ENCODE data around the gene SEMA5B.
A peak's percentile ranks its signal among the peaks of the same experiment; 100 is the strongest.

SEMA5B gene

DNA sequence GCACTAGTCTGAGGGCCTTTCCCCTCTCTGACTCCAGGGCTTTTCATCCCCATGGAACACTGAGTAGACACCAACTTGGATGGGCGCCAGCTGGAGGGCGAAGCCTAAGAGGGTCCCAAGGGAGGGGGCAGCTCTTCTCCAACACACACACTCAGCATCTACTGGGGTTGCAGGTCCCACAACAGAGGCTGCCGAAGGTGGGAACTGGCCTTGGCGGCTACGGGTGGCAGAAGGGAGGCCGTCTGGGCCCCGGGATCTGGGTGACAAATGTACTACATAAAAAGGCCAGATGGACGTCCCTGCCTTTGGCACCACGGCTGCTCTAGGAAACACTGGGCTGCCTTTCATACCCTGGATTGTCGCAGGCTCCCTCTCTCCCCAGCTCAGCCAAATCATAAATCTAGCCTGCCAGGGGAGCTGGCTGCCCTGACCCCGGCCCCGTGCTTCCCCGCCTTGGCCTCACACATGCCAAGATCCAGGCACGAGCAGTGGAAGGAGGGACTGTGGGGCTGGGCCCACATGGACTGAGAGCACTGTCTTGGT lies 31.5 kb downstream of the SEMA5B start:
- DNase-seq, result peak in 42 of 58 donors; percentile 17 to 74 (median 42)

GRCh38 chr3:122994954-122995353 lies 32.6 kb downstream of the SEMA5B start:
- DNase-seq, result no peak

GRCh38 chr3:122993124-122993978 lies 34.2 kb downstream of the SEMA5B start:
- DNase-seq, result peak in 46 of 58 donors; percentile 13 to 79 (median 46)

- DNase-seq, result peak in 8 of 58 donors; percentile 10 to 44 (median 15)
Observed at GRCh38 chr3:122992676-122993075, 34.9 kb downstream of the SEMA5B start.

DNA sequence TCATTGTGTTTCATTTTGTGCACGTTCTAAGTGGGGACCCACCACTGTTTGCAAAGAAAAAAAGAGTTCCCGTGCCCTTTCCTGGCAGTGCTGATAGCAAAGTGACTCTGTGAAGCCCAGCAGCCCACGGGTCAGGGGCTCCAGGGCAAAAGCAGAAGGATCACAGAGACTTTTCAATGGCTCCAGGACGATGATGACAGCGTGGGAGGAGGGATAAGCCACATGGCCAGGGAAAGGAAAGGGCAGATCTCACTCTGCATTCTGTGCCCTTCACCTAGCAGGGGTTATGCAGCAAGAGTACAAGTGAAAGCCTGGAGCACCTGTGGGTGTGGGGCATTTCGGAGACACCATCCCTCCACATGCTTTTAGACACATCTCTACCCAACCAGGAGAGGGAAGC lies 35.4 kb downstream of the SEMA5B start:
- DNase-seq, result no peak

DNA sequence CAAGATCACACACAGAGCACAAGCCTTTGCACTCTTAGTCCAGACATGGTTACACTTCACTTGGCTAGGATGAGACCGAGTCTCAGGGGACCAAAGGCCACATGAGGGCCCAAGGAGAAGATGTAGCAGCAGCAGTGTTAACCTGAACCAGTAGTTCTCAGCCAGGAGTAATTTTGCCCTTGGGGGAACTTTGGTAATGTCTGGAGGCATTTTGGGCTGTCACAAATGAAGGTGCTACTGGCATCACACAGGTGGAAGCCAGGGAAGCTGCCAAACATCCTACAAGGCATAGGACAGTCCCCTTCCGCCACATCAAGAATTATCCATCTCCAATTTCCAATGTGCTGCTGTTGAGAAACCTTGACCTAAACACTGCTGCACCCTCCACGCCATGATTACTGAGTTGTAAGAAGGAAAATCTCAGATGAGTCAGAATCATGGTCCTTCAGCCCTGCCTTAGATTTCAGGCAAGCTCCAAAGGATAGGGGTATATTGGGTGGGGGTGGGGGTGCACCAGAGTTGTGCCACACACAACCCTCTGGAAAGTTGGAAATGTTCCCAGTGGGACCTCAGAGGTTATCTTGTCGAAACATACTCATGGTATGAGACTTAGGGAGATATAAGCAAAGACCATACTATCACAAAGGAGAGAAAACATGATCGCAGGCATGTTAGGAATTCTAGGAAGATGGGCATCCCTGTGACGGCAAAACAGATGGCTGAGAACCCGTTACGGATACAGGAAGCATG lies 36.2 kb downstream of the SEMA5B start:
- DNase-seq, result no peak

- no peak for DNase-seq
Observed at GRCh38 chr3:122989856-122990575, 37.5 kb downstream of the SEMA5B start.

GRCh38 chr3:122988508-122988907 lies 39.1 kb downstream of the SEMA5B start:
- no peak for DNase-seq

DNA sequence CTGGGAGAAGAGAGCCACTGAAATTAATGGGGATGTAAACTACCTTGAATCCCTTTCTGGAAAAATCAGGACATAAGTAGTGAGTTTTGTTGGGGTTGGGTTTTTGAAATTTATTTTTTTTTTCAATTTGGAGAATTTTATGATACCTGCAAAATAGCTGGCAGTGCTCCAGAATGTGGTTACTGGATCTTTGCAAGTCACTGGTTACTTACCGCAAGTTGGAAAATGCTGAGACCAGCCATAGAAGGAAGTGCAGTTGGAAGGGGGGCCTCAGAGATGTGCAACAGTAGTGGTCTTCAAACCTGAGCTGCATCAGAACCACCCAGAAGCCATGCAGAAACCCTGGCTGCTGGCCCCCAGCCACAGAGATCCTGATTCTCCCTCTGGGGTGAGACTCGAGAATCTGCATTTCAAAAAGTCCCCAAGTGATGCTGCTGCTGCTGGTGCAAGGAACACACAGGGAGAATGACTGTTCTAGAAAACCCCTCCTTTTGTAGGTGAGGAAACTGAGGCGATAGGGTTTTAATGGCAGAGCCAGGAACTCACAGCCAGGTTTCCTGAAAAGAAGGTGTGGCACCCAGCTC lies 39.7 kb downstream of the SEMA5B start:
- DNase-seq, result no peak

- no peak for DNase-seq
Observed at GRCh38 chr3:122987231-122987630, 40.3 kb downstream of the SEMA5B start.

DNA sequence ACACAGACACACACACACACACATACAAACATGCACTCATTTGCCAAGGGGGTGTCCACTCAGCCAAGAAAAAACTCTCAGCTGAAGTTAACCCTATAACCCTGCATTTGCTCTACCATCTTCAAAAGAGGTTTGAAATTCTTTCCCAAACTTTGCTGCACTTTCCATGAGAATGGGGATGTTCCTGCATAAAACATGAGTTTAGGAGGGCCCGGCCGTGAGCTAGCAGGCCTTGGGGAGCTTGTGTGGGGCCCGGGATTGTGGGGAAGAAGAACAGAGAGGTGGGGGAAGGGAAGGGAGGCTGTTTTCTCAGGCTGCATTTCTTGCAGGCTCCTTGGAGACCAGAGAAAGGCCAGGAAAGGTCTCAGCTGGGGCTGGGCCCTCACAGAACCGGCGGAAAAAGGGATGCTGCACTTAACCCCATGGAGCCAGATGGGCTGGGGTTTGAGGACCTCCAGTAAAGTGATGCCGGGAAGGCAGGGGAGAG lies 40.8 kb downstream of the SEMA5B start:
- no peak for DNase-seq

- no peak for DNase-seq
Observed at GRCh38 chr3:122985539-122985938, 42.0 kb downstream of the SEMA5B start.

GRCh38 chr3:122984650-122985049 lies 42.9 kb downstream of the SEMA5B start:
- no peak for DNase-seq

- DNase-seq, result no peak
Observed at GRCh38 chr3:122984007-122984406, 43.6 kb downstream of the SEMA5B start.

- peak in 47 of 58 donors; percentile 15 to 85 (median 60) for DNase-seq
Observed at GRCh38 chr3:122982216-122983185, 45.1 kb downstream of the SEMA5B start.

GRCh38 chr3:122979211-122979610 lies 48.4 kb downstream of the SEMA5B start:
- no peak for DNase-seq

DNA sequence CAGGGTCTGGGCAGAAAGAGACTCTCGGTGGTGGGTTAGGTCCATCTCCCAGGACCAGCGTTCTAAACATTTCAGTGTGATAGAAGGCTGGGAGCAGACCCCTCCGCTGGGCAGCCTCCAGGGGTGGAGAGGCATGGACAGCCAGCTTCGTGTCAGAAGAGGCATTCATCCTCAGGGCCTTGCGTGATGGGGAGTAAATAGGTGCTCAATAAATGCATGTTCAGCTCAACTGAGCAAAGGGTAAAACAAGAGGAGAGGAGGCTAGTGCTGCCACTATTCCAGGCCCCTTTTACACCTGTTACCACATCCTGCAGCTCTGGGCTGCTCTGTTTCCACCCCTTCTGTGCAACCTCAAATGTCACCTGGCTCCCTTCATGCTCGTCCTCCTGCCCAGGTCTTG lies 49.0 kb downstream of the SEMA5B start:
- DNase-seq, result no peak

DNA sequence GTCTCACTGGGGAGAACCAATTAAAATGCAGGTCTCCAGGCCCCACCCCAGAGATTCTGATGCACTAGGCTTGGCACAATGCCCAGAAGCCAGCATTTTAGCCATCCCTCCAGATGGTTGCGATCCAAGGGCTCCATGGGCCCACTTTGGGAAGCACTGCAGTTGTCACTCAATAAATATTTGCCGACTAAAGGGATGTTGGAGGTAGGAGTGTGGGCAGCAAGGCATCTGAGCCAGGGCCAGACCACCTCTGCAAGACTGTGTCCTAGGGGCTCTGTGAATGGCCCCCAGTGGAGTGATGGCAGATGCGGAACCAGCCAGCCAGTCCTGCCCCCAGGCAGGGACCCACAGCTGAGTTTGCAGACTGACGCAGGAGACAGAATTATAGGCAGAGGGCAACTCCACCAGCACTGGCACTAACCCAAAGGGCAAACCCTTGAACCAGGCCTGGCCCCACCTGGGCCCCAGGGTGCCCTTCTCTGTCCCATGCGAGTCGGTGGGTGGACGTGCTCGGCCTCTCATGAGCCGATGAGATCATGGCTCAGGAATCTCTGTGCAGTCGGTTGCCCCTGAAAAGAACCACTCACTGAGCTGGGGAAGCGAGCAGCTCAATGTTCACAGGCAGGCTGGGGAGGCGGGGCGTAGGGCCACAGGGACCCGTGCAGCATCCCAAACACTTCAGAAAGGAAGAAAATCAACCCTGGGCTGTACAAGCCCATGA lies 49.7 kb downstream of the SEMA5B start:
- peak in 40 of 58 donors; percentile 10 to 71 (median 40) for DNase-seq

DNA sequence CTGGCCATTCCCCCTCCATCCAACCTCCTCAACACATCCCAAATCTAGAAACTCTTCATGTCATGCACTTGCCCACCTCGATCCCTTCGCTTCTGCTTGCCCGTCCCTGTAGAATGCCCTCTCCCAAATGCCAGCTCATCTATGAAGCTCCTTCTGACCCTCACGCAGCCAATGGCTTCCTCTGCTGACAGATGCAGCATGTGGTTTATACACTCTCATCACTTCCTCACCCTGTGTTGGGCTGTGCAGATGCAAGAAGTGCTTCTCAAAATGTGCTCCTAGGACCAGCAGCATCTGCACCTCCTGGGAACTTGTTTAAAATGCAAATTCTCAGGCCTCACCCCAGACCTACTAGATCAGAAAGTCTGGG lies 51.7 kb downstream of the SEMA5B start:
- peak in 8 of 58 donors; percentile 12 to 64 (median 26) for DNase-seq

All from anterior cingulate cortex (tissue), 58 donors.